SK-N-SH treated with all-trans-retinoic acid at 6 μM for 48 hours (cell line): Measurements from ENCODE around the gene ATG4C.

Experiments used
- TCF4 ChIP-seq: fragments of 250-450 bp; sonication (Bioruptor Pico); IDR thresholded peaks from 2 replicates; pipeline ENCODE4 v1.8.0; 2021; ENCODE audit warnings: mild to moderate bottlenecking, moderate library complexity, borderline replicate concordance
- TSHZ2 ChIP-seq: fragments of 250-450 bp; sonication (Bioruptor Pico); IDR thresholded peaks from 2 replicates; pipeline ENCODE4 v1.5.0; 2020; ENCODE audit warnings: mild to moderate bottlenecking, moderate library complexity
- ZC3H10 ChIP-seq: fragments of 250-450 bp; sonication (Bioruptor Pico); IDR thresholded peaks from 2 replicates; pipeline ENCODE4 v1.5.1; 2021; ENCODE audit warnings: mild to moderate bottlenecking, moderate library complexity
- ZNF70 ChIP-seq: fragments of 450-650 bp; formaldehyde crosslinking; IDR thresholded peaks from 2 replicates; pipeline ENCODE4 v1.5.0; 2020; ENCODE audit warnings: mild to moderate bottlenecking, moderate library complexity

GRCh38 chr1:62901650-62902049 lies 117.7 kb downstream of the ATG4C start:
- TF ChIP-seq TSHZ2 (no peak), TCF4 (CRISPR knock-in tag) (no peak), ZC3H10 (no peak), ZNF70 (no peak)
